HepG2 (cell line): Measurements from ENCODE around the gene MT1M. TPM values are rescaled to one million over a fixed set of nuclear protein-coding genes. Genes with fewer than 3 reads are reported as not detected.

ENCODE experiments used
- BORCS8-MEF2B ChIP-seq: sonication (generic); formaldehyde crosslinking; IDR thresholded peaks from 2 replicates; pipeline ENCODE4 v1.8.0; 2022; ENCODE audit warnings: mild to moderate bottlenecking, missing genetic modification reagents
- CEBPG ChIP-seq: IDR thresholded peaks from 2 replicates; pipeline ENCODE4 v1.6.1; 2016
- GRHL1 ChIP-seq: sonication (generic); formaldehyde crosslinking; conservative IDR thresholded peaks from 2 replicates; pipeline ENCODE4 v1.8.0; 2022; ENCODE audit warnings: missing genetic modification reagents
- KDM5A ChIP-seq: fragments of 200-600 bp; sonication (generic); IDR thresholded peaks from 2 replicates; pipeline ENCODE4 v1.7.0; 2018; ENCODE audit warnings: antibody characterized with exemption, mild to moderate bottlenecking, low read length, borderline replicate concordance
- NFRKB ChIP-seq: fragments of 450-650 bp; IDR thresholded peaks from 2 replicates; pipeline ENCODE4 v1.6.1; 2017
- PCBP1 ChIP-seq: fragments of 200-400 bp; formaldehyde crosslinking; IDR thresholded peaks from 2 replicates; pipeline ENCODE4 v1.6.1; 2017; ENCODE audit warnings: mild to moderate bottlenecking, low read depth, low read length, borderline replicate concordance
- POLR2AphosphoS5 ChIP-seq: IDR thresholded peaks from 2 replicates; pipeline ENCODE4 v1.6.1; 2012; ENCODE audit warnings: low read depth, low read length
- REXO4 ChIP-seq: sonication (generic); formaldehyde crosslinking; IDR thresholded peaks from 2 replicates; pipeline ENCODE4 v1.8.0; 2022; ENCODE audit warnings: missing genetic modification reagents, mild to moderate bottlenecking, borderline replicate concordance
- TAF1 ChIP-seq: sonication (generic); formaldehyde crosslinking; IDR thresholded peaks from 2 replicates; pipeline ENCODE4 v1.4.0; 2020; ENCODE audit warnings: missing genetic modification reagents
- TBL1XR1 ChIP-seq: fragments of 150-350 bp; IDR thresholded peaks from 2 replicates; pipeline ENCODE4 v1.6.1; 2014; ENCODE audit warnings: borderline replicate concordance, low read length; ENCODE audit not compliant: partially characterized antibody
- TEAD3 ChIP-seq: optimal IDR thresholded peaks from 2 replicates; pipeline ENCODE3; 2016; ENCODE audit warnings: borderline replicate concordance
- ZFP1 ChIP-seq: IDR thresholded peaks from 2 replicates; pipeline ENCODE4 v1.6.1; 2016
- ZNF224 ChIP-seq: sonication (generic); formaldehyde crosslinking; IDR thresholded peaks from 2 replicates; pipeline ENCODE4 v1.5.0; 2020; ENCODE audit warnings: mild to moderate bottlenecking, missing genetic modification reagents
- ZNF232 ChIP-seq: sonication (generic); formaldehyde crosslinking; IDR thresholded peaks from 2 replicates; pipeline ENCODE4 v1.4.0; 2020; ENCODE audit warnings: missing genetic modification reagents, borderline replicate concordance
- ZNF276 ChIP-seq: sonication (generic); formaldehyde crosslinking; IDR thresholded peaks from 2 replicates; pipeline ENCODE4 v1.4.0; 2020; ENCODE audit warnings: mild to moderate bottlenecking, low read depth, missing genetic modification reagents
- ZNF350 ChIP-seq: sonication (generic); formaldehyde crosslinking; IDR thresholded peaks from 2 replicates; pipeline ENCODE4 v1.4.0; 2020; ENCODE audit warnings: mild to moderate bottlenecking, low read depth, missing genetic modification reagents, borderline replicate concordance
- ZNF646 ChIP-seq: sonication (generic); formaldehyde crosslinking; IDR thresholded peaks from 2 replicates; pipeline ENCODE4 v1.9.0; 2021; ENCODE audit warnings: mild to moderate bottlenecking, missing genetic modification reagents
- ZNF710 ChIP-seq: sonication (generic); formaldehyde crosslinking; IDR thresholded peaks from 2 replicates; pipeline ENCODE4 v1.5.0; 2020; ENCODE audit warnings: mild to moderate bottlenecking, missing genetic modification reagents, borderline replicate concordance
- polyA plus RNA-seq, 8 experiments: library from polyadenylated mRNA; depleted of rRNA in 3 of 8; stranded (reverse) in 7 of 8; unstranded in 1 of 8; fragments of >200 nt; fragmentation: Illumina TruSeq in 4 of 8; extraction: Trizol in 4 of 8; gene quantifications; 2 replicates each; pipeline versions ENCODE4 v1.2.1 to v1.2.3, GENCODE V29; 2011 to 2016; ENCODE audit warnings: low read depth in 4 of 8, missing spikeins in 1 of 8, mixed read lengths in 1 of 8; ENCODE audit not compliant: insufficient read depth in 1 of 8
- total RNA-seq, 5 experiments: library from RNA; depleted of rRNA; stranded (reverse); fragments of >200 nt; fragmentation: Illumina TruSeq; extraction: Trizol; gene quantifications; 2 replicates each; pipeline ENCODE4 v1.2.3, GENCODE V29; 2016; ENCODE audit warnings: low read depth in 1 of 5

MT1M gene
- total and polyA plus RNA-seq, 2 of the 13 experiments (the other 11 are each of a cell fraction or from before 2014, with no cell fraction given): 4.6 TPM; not detected in 1

- TF ChIP-seq GRHL1 (no peak), BORCS8-MEF2B (CRISPR knock-in tag) (peak; percentile 67; the same call in 1 of the 2 replicates), ZFP1 (CRISPR knock-in tag) (no peak), PCBP1 (no peak), REXO4 (CRISPR knock-in tag) (no peak), ZNF276 (no peak), TEAD3 (CRISPR knock-in tag) (peak; percentile 3), ZNF350 (CRISPR knock-in tag) (no peak), POLR2AphosphoS5 (no peak), ZNF710 (peak; percentile 64), TAF1 (no peak), TBL1XR1 (no peak), CEBPG (CRISPR knock-in tag) (no peak), NFRKB (no peak), ZNF232 (no peak), KDM5A (no peak), ZNF646 (CRISPR knock-in tag) (no peak), ZNF224 (no peak)
Measured at GRCh38 chr16:56643080-56643778, 10.8 kb downstream of the MT1M start (continued).
